OCI-LY1 (cell line): Measurements from ENCODE around the gene KIAA0232.

Experiments used
- CTCF ChIP-seq: fragments of 200-600 bp; sonication (generic), shearing (Covaris generic); IDR thresholded peaks from 2 replicates; pipeline ENCODE4 v1.5.1; 2017; ENCODE audit warnings: mild to moderate bottlenecking, antibody characterized with exemption, low read length, moderate library complexity, mixed read lengths
- EZH2 ChIP-seq: fragments of 200-600 bp; sonication (generic), shearing (Covaris generic); IDR thresholded peaks from 2 replicates; pipeline ENCODE4 v1.8.0; 2017; ENCODE audit warnings: borderline replicate concordance, mixed run types, mild to moderate bottlenecking, antibody characterized with exemption, low read length, moderate library complexity, mixed read lengths

DNA sequence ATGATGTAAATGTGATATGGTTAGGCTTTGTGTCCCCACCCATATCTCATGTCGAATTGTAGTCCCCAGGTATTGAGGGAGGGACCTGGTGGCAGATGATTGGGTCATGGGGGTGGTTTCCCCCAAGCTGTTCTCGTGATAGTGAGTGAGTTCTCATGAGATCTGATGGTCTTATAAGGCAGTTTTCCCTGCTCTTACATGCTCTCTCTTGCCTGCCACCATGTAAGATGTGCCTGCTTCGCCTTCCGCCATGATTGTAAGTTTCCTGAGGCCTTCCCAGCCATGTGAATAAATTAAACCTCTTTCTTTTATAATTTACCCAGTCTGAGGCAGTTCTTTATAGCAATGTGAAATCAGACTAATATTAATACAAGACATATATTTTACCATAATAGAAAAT lies 42.6 kb upstream of the KIAA0232 start:
- no peak for TF ChIP-seq CTCF
- no peak for TF ChIP-seq EZH2
